ENCODE measurements around the gene TBC1D22A.

Gene TBC1D22A

GRCh38 chr22:46747646-46748045 is 14.8 kb upstream of the TBC1D22A start:
- peaks cover 26% of the 10 kb centered on the region for H3K27me3 ChIP-seq (replicated peaks; ENCODE audit: insufficient read depth, low read length)
- H2AFZ ChIP-seq (ENCODE audit: low read length), result no peak overlapping the region
- no peaks in the 10 kb centered on the region for H3K9me2 ChIP-seq (replicated peaks; ENCODE audit: insufficient read depth, low read length)
- DNase-seq, result no peak
- H3K4me1 ChIP-seq (ENCODE audit: low read length), result no peaks in the 10 kb centered on the region
- TF ChIP-seq EZH2 (optimal IDR thresholded peaks at IDR 0.05; ENCODE audit: low read depth, low read length), result no peak
- no peak for TF ChIP-seq CTCF (IDR thresholded peaks at IDR 0.05; ENCODE audit: low read length)
- no peak for TF ChIP-seq EZH2phosphoT487 (IDR thresholded peaks at IDR 0.05; ENCODE audit: low read length)
- no peaks in the 10 kb centered on the region for H3K9me3 ChIP-seq (replicated peaks; ENCODE audit: insufficient read depth, low read length)
- no peaks in the 10 kb centered on the region for H3K79me2 ChIP-seq (ENCODE audit: low read length)
- H3K4me3 ChIP-seq (ENCODE audit: low read length), result no peak overlapping the region
- H3K9ac ChIP-seq (ENCODE audit: low read length), result no peak overlapping the region
- H3K36me3 ChIP-seq (replicated peaks; ENCODE audit: insufficient read depth, low read length), result no peaks in the 10 kb centered on the region
- no peak overlapping the region for H3K27ac ChIP-seq (ENCODE audit: low read length)
- no peaks in the 10 kb centered on the region for H3F3A ChIP-seq (ENCODE audit: insufficient read depth, low read length)
- H4K20me1 ChIP-seq (ENCODE audit: insufficient read depth, low read length), result no peaks in the 10 kb centered on the region
- no peak overlapping the region for H3K4me2 ChIP-seq (ENCODE audit: low read depth, low read length)

GRCh38 chr22:46748206-46748907 is 14.1 kb upstream of the TBC1D22A start:
- H3K27ac ChIP-seq (ENCODE audit: low read length), result no peak overlapping the region
- no peaks in the 10 kb centered on the region for H3F3A ChIP-seq (ENCODE audit: insufficient read depth, low read length)
- no peaks in the 10 kb centered on the region for H3K79me2 ChIP-seq (ENCODE audit: low read length)
- no peak overlapping the region for H3K4me3 ChIP-seq (ENCODE audit: low read length)
- TF ChIP-seq EZH2phosphoT487 (IDR thresholded peaks at IDR 0.05; ENCODE audit: low read length) (no peak), CTCF (IDR thresholded peaks at IDR 0.05; ENCODE audit: low read length) (no peak), EZH2 (optimal IDR thresholded peaks at IDR 0.05; ENCODE audit: low read depth, low read length) (no peak)
- no peaks in the 10 kb centered on the region for H3K4me1 ChIP-seq (ENCODE audit: low read length)
- H3K27me3 ChIP-seq (replicated peaks; ENCODE audit: insufficient read depth, low read length), result peaks cover 26% of the 10 kb centered on the region
- no peaks in the 10 kb centered on the region for H3K9me3 ChIP-seq (replicated peaks; ENCODE audit: insufficient read depth, low read length)
- no peaks in the 10 kb centered on the region for H4K20me1 ChIP-seq (ENCODE audit: insufficient read depth, low read length)
- H3K9ac ChIP-seq (ENCODE audit: low read length), result no peak overlapping the region
- no peaks in the 10 kb centered on the region for H3K9me2 ChIP-seq (replicated peaks; ENCODE audit: insufficient read depth, low read length)
- no peaks in the 10 kb centered on the region for H3K36me3 ChIP-seq (replicated peaks; ENCODE audit: insufficient read depth, low read length)
- no peak for DNase-seq
- H3K4me2 ChIP-seq (ENCODE audit: low read depth, low read length), result no peak overlapping the region
- H2AFZ ChIP-seq (ENCODE audit: low read length), result no peak overlapping the region

GRCh38 chr22:46748908-46749675 is 13.4 kb upstream of the TBC1D22A start:
- Histone ChIP-seq H3K4me3 (ENCODE audit: low read length) (no peak overlapping the region), H3K4me1 (ENCODE audit: low read length) (peaks cover 3% of the 10 kb centered on the region), H3K9ac (ENCODE audit: low read length) (no peak overlapping the region), H3K36me3 (replicated peaks; ENCODE audit: insufficient read depth, low read length) (no peaks in the 10 kb centered on the region), H3F3A (ENCODE audit: insufficient read depth, low read length) (no peaks in the 10 kb centered on the region), H3K9me3 (replicated peaks; ENCODE audit: insufficient read depth, low read length) (no peaks in the 10 kb centered on the region), H3K27me3 (replicated peaks; ENCODE audit: insufficient read depth, low read length) (peaks cover 26% of the 10 kb centered on the region), H4K20me1 (ENCODE audit: insufficient read depth, low read length) (no peaks in the 10 kb centered on the region), H3K79me2 (ENCODE audit: low read length) (no peaks in the 10 kb centered on the region), H3K27ac (ENCODE audit: low read length) (no peak overlapping the region), H2AFZ (ENCODE audit: low read length) (no peak overlapping the region), H3K9me2 (replicated peaks; ENCODE audit: insufficient read depth, low read length) (no peaks in the 10 kb centered on the region), H3K4me2 (ENCODE audit: low read depth, low read length) (no peak overlapping the region)
- DNase-seq, result no peak
- TF ChIP-seq EZH2 (optimal IDR thresholded peaks at IDR 0.05; ENCODE audit: low read depth, low read length) (no peak), CTCF (IDR thresholded peaks at IDR 0.05; ENCODE audit: low read length) (no peak), EZH2phosphoT487 (IDR thresholded peaks at IDR 0.05; ENCODE audit: low read length) (no peak)
